Heart left ventricle (tissue), 16 donors: ENCODE results near the gene SLA2. TPM values are rescaled to one million over a fixed set of nuclear protein-coding genes. Genes with fewer than 3 reads are reported as not detected.

Source experiments
- ATAC-seq, 4 donors: fragments of 200-7000 bp; cut with Tn5 transposase; one replicate each; pipeline ENCODE4 v1.9.1; 2020 to 2022; ENCODE audit warnings: moderate library complexity in 4 of 4, mild to moderate bottlenecking in 3 of 4, moderate number of reproducible peaks in 1 of 4
- DNase-seq, 5 donors: peaks; one replicate each; pipeline ENCODE4 v3.0.0-alpha.2; 2020
- H3K27ac ChIP-seq, 12 donors: fragments of 200-600 bp; sonication (generic) in 4 of 12; one replicate each; pipeline versions ENCODE4 v1.5.0 to v1.8.0; 2016 to 2022; ENCODE audit warnings: mild to moderate bottlenecking in 2 of 12
- H3K27me3 ChIP-seq, 9 donors: fragments of 200-600 bp; sonication (generic) in 2 of 9; one replicate each; pipeline versions ENCODE4 v1.5.1 to v1.8.0; 2016 to 2022; ENCODE audit warnings: mild to moderate bottlenecking in 3 of 9
- H3K36me3 ChIP-seq, 9 donors: fragments of 200-600 bp; sonication (generic) in 2 of 9; one replicate each; pipeline versions ENCODE4 v1.5.0 to v1.8.0; 2018 to 2022; ENCODE audit warnings: mild to moderate bottlenecking in 2 of 9
- H3K4me1 ChIP-seq, 12 donors: fragments of 200-600 bp; sonication (generic) in 4 of 12; one replicate each; pipeline versions ENCODE4 v1.5.0 to v1.8.0; 2016 to 2022; ENCODE audit warnings: mild to moderate bottlenecking in 3 of 12
- H3K4me3 ChIP-seq, 12 donors: fragments of 200-600 bp; sonication (generic) in 4 of 12; one replicate each; pipeline versions ENCODE4 v1.5.0 to v1.8.0; 2017 to 2022; ENCODE audit warnings: mild to moderate bottlenecking in 9 of 12, moderate library complexity in 4 of 12
- H3K9me3 ChIP-seq, 12 donors: fragments of 200-600 bp; sonication (generic) in 4 of 12; one replicate each; pipeline versions ENCODE4 v1.5.0 to v1.8.0; 2016 to 2022; ENCODE audit warnings: mild to moderate bottlenecking in 1 of 12
- CTCF ChIP-seq, 12 donors: fragments of 200-600 bp; sonication (generic) in 4 of 12; IDR thresholded peaks; one replicate each; pipeline versions ENCODE4 v1.5.0 to v1.8.0; 2018 to 2022; ENCODE audit warnings: antibody characterized with exemption in 12 of 12, mild to moderate bottlenecking in 5 of 12
- POLR2A ChIP-seq, 2 donors: fragments of 450-650 bp; IDR thresholded peaks; one replicate each; pipeline ENCODE4 v1.6.1; 2017; ENCODE audit warnings: antibody characterized with exemption in 2 of 2, mild to moderate bottlenecking in 2 of 2, moderate library complexity in 2 of 2
- WGBS, 4 donors: extraction: QIAGEN DNeasy Blood & Tissue Kit in 2 of 4; methylation state at CpG; one replicate each; pipeline versions ENCODE4 v1.1.5 to v1.1.7; 2013 to 2018; 5-methylcytosine and 5-hydroxymethylcytosine counted together
- intact Hi-C, 10 donors: fragments of 100-400 bp; cut with DNase I; formaldehyde crosslinking; loops; one replicate each; pipeline versions ENCODE4 v1.11.1 to v1.14.2; 2022
- polyA plus RNA-seq, 2 donors: library from polyadenylated mRNA; stranded (reverse); fragments of 200-250 nt; gene quantifications; one replicate each; pipeline ENCODE4 v1.2.3, GENCODE V29; 2013
- total RNA-seq, 9 donors: library from RNA; depleted of rRNA in 2 of 9; stranded (reverse); fragments of >200 nt in 2 of 9; fragmentation: NEBNext Ultra II Directional in 3 of 9; extraction: Animal tissue kit (Norgen Biotek cat#: 25700) in 3 of 9; gene quantifications; one replicate each; pipeline versions ENCODE4 v1.1.0 to v1.2.4, GENCODE V29; 2016 to 2023
- donor health status: ischemic (EF 13 %, LVEDD 7.1; RV severe dilation, severe dysfunction).
- donor health status: healthy with polysubstance abuse.
- donor health status: DM: no; HTN: yes; CAD: no.
- donor health status: DM: no; HTN: no; CAD: no.
- donor health status: ischemic (EF 25% LVEDD 6.9; RV normal size, moderate dysfunction).
- donor health status: ischemic (EF 25% LVEDD 5.7; RV mildly dilated, moderate dysfunction).
- donor health status: healthy.
- donor health status: DM: yes; HTN: yes; CAD: no.
- donor health status: ischemic (EF 35%, LVEDD 5.7; RV mildly dilated, moderate dysfunction).
- donor health status: nonischemic (EF 11% LVEDD 7.7; RV severe dilation, severe dysfunction).
- donor health status: DM: yes; HTN: yes; CAD: no.
- donor health status: PGD.
- donor health status: ischemic (EF 29% LVEDD 5.4; RV normal size, mild dysfunction).
- donor health status: nonischemic (EF 23%, LVEDD 6.1; RV moderate dilation, normal function).

The SLA2 gene
- total and polyA plus RNA-seq, 11 donors: 0.14 to 3.0 (median 0.36) TPM

- peaks cover 0 to 13% (median 0%) of the 10 kb centered on the region in 12 donors for H3K4me1 ChIP-seq
- H3K9me3 ChIP-seq: no peaks in the 10 kb centered on the region
- TF ChIP-seq CTCF (IDR thresholded peaks at IDR 0.05) (no peak), POLR2A (IDR thresholded peaks at IDR 0.05) (no peak)
- no peaks in the 10 kb centered on the region for H3K27me3 ChIP-seq
- H3K27ac ChIP-seq: no peak overlapping the region
- DNase-seq: no peak
- peak in 1 of 4 donors; percentile 19 for ATAC-seq
- no peak overlapping the region for H3K4me3 ChIP-seq
- WGBS, 4 donors: 67 to 81% (median 79%) methylated on average over 4 of the region's 4 CpGs
- H3K36me3 ChIP-seq: peaks cover 0 to 73% (median 53%) of the 10 kb centered on the region in 9 donors
- intact Hi-C loops: loop anchor here in 1 of 10 donors (10.0 kb wide), 1 partner anchor 62 kb away; no protein-coding TSS in a partner anchor
Measured at GRCh38 chr20:36686944-36687343, 40.9 kb upstream of the SLA2 start.

- no peak for TF ChIP-seq POLR2A (IDR thresholded peaks at IDR 0.05)
- no peak for TF ChIP-seq CTCF (IDR thresholded peaks at IDR 0.05)
- intact Hi-C loops: loop anchor here in 1 of 10 donors (10.0 kb wide), 1 partner anchor 62 kb away; no protein-coding TSS in a partner anchor
- Histone ChIP-seq H3K4me1 (peaks cover 0 to 13% (median 0%) of the 10 kb centered on the region in 12 donors), H3K36me3 (peaks cover 0 to 78% (median 56%) of the 10 kb centered on the region in 9 donors), H3K27me3 (no peaks in the 10 kb centered on the region), H3K9me3 (no peaks in the 10 kb centered on the region), H3K4me3 (no peak overlapping the region), H3K27ac (no peak overlapping the region)
- DNase-seq (no peak), ATAC-seq (peak; percentile 37 to 88 (median 72))
- 50 to 65% (median 56%) methylated on average over 2 of the region's 2 CpGs for WGBS, 4 donors
Measured at GRCh38 chr20:36686504-36686903, 40.5 kb upstream of the SLA2 start.

GRCh38 chr20:36684747-36685146 is 38.8 kb upstream of the SLA2 start:
- peaks cover 0 to 13% (median 0%) of the 10 kb centered on the region in 12 donors for H3K4me1 ChIP-seq
- 88 to 96% (median 93%) methylated on average over 6 of the region's 6 CpGs for WGBS, 4 donors
- no peak overlapping the region for H3K27ac ChIP-seq
- H3K4me3 ChIP-seq: no peak overlapping the region
- H3K9me3 ChIP-seq: no peaks in the 10 kb centered on the region
- no peak for TF ChIP-seq POLR2A (IDR thresholded peaks at IDR 0.05)
- no peak for TF ChIP-seq CTCF (IDR thresholded peaks at IDR 0.05)
- ATAC-seq (no peak), DNase-seq (no peak)
- intact Hi-C loops: loop anchor here in 1 of 10 donors (10.0 kb wide), 1 partner anchor 60 kb away; no protein-coding TSS in a partner anchor
- peaks cover 0 to 95% (median 70%) of the 10 kb centered on the region in 9 donors for H3K36me3 ChIP-seq
- no peaks in the 10 kb centered on the region for H3K27me3 ChIP-seq

GRCh38 chr20:36682311-36682710 is 36.3 kb upstream of the SLA2 start:
- H3K4me1 ChIP-seq: peaks cover 0 to 10% (median 0%) of the 10 kb centered on the region in 12 donors
- no peak for ATAC-seq

More at GRCh38 chr20:36682311-36682710, 36.3 kb upstream of the SLA2 start:
- WGBS, 4 donors: 78 to 92% (median 87%) methylated on average over 1 of the region's 1 CpG
- Histone ChIP-seq H3K9me3 (no peaks in the 10 kb centered on the region), H3K27ac (no peak overlapping the region), H3K36me3 (peaks cover 0 to 100% (median 83%) of the 10 kb centered on the region in 9 donors), H3K4me3 (no peak overlapping the region), H3K27me3 (no peaks in the 10 kb centered on the region)
- TF ChIP-seq CTCF (IDR thresholded peaks at IDR 0.05): no peak
- no peak for TF ChIP-seq POLR2A (IDR thresholded peaks at IDR 0.05)
- intact Hi-C loops: loop anchor here in 1 of 10 donors (10.0 kb wide), 1 partner anchor 58 kb away; no protein-coding TSS in a partner anchor
- no peak for DNase-seq
